GM20000 (cell line): ENCODE data around the gene INPP5B.
A peak's percentile ranks its signal among the peaks of the same experiment; 100 is the strongest.

ENCODE experiments used
- DNase-seq: peaks from one replicate; pipeline ENCODE4 v3.0.0; 2012; ENCODE audit warnings: low spot score
- TF ChIP-seq, protein P1 (sequence below): IDR thresholded peaks from 2 replicates; pipeline ENCODE4 v1.5.1; 2012; ENCODE audit warnings: mild to moderate bottlenecking, control low read depth; ENCODE audit errors: extremely low read depth, missing control alignments

INPP5B gene

DNA sequence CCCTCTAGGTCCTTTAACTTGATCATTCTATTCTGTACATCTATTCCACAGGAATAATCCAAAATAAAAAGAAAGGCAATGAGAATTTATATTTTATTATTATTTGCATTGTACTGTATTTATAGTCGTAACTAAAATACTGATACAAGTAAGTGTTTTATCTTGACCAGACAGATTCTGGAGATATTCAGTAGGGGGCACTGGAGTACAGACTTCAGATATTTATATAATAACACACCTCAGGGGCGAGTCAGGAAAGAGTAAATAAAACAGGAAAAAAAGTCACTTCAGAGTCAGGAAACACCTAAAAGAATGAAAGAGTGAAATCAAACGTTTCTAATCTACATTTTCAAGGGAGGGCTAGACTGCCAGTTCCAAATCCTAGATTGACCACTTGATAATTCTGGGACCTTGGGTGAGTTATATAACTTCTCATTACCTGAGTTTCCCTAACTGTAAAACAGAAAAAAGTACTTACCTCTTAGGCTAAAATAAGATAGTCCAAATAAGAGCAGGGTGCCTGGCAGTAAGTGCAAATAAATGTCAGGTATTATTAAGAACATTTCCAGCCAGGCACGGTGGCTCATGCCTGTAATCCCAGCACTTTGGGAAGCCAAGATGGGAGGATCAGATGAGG, 56.4 kb downstream of the INPP5B start:
- DNase-seq: peak; percentile 67
- TF ChIP-seq, protein P1, sequence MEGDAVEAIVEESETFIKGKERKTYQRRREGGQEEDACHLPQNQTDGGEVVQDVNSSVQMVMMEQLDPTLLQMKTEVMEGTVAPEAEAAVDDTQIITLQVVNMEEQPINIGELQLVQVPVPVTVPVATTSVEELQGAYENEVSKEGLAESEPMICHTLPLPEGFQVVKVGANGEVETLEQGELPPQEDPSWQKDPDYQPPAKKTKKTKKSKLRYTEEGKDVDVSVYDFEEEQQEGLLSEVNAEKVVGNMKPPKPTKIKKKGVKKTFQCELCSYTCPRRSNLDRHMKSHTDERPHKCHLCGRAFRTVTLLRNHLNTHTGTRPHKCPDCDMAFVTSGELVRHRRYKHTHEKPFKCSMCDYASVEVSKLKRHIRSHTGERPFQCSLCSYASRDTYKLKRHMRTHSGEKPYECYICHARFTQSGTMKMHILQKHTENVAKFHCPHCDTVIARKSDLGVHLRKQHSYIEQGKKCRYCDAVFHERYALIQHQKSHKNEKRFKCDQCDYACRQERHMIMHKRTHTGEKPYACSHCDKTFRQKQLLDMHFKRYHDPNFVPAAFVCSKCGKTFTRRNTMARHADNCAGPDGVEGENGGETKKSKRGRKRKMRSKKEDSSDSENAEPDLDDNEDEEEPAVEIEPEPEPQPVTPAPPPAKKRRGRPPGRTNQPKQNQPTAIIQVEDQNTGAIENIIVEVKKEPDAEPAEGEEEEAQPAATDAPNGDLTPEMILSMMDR: peak; percentile 13

DNA sequence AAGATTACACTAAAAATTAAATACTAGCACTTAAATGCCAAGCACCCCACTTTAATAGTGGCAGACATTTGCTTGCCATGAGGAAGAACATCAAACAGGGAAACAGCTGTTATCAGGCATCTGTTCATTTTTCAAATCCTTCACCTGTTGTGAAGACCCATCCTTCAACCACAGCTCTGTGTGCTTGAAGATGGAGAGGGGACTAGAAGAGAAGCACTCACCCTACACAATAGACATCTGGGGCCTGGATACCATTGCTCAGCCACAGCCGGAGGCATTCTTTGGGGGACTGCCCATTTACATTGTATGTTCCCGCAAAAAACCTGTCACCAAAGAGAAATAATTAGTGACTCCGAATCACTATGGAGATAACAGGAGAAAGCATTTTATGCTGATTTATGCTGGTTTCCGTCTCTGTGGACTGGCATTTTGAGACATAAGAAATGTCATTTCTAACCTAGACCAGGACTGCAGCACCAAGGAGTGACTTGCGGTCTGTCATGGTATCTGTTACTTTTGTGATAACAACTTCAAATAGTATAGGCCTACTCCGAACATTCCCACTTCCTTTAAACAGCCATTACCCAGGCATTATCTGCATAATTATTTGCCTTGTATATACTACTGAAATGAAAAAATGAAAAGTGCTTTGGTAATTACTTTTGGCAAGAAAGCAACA, 58.7 kb downstream of the INPP5B start:
- no peak for DNase-seq
- TF ChIP-seq, protein P1: no peak

DNA sequence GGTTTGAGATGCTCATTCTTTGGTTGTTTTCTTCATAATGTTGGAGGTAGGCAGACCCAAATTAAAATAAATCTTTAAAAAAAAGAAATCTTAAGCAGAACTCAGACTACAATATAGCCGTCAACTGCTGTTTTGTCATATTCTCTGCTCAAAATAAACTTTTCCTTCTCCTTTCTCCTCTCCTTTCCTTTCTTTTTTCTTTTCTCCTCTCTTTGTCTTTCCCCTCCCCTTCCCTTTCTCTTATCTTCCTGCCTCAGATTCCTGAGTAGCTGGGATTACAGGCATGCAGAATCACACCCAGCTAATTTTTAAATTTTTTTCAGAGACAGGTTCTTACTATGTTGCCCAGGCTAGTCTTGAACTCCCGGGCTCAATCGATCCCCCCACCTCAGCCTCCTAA, 62.7 kb downstream of the INPP5B start:
- no peak for DNase-seq
- TF ChIP-seq, protein P1: no peak

DNA sequence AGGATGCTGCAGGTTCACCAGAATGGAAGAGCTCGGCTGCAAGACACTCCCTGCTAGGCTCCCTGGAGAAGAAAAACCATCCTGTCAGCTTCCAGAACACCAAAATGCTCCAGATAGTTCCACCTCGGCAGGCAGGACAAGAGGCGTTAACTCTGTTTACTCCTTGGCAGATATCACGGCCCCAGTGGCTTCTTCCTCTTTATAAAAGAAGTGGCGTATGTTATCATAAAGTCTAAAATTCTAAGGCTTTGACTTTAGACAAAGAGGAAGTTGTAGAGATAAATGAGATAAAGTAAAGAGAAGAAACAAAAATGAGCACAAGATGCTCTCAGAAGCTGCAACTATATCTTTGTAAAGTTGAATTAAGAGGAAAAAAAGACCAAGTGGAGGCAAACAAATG, 63.2 kb downstream of the INPP5B start:
- no peak for DNase-seq
- TF ChIP-seq, protein P1: no peak

DNA sequence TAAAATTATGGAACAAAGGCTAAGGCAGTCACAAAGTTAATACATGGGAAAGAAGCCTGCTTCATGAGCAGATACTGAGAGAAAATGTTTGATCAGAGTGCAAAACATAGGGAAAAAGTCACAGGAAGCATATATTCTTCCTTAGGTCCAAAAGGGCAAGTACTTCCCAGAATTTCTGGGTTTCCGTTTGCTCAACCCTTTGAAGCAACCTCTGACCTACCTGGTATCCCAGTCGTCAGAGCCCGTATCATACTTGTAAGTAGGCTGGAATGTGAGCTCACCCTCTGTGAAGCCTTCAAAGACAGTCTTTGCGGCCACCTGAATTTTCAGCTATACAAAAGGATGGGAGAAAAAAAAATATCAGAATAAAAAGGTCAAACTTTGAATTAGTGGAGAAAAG, 67.0 kb downstream of the INPP5B start:
- no peak for DNase-seq
- TF ChIP-seq, protein P1: no peak

DNA sequence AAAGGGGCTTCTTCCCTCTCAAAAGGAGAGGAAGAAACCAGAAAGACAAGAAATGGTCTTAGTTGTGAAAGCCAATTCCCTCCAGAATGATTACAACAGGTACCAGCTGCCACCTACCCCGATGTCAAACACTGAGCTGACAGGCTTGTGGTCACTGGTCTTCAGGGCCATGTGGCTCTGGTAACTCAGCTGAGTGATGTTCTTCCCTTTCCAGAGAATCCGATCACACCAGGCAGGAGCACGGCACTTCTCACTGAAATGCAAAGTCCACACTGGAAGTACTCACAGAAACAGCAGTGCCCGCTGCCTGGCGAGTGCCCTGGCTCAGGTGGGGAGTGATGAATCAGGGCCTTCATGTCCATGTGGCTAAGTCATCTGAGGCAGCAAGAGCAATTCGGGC, 68.8 kb downstream of the INPP5B start:
- TF ChIP-seq, protein P1: no peak
- no peak for DNase-seq

DNA sequence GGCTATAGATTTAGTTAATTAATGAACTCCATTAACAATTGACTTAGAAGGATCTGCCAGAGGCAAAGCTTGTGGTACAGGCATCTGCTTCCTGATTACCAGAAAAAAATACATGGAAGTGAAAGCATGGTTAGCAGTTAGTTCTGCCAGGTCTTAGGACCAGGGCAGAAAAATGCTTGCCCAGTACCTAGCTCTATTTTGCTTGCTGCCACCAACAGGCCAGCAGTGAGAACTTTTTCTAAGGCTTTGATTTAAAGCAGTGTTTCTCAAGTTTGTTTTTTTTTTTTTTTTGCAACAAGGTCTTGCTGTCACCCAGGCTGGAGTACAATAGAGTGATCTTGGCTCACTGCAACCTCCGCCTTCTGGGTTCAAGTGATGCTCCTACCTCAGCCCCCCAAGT, 71.0 kb downstream of the INPP5B start:
- no peak for DNase-seq
- TF ChIP-seq, protein P1: no peak
